ENCODE results near the gene IL33.

The IL33 gene

GRCh38 chr9:6186691-6187090, 28.9 kb upstream of the IL33 start:
- no peak for DNase-seq (ENCODE audit: low read depth)
- no peak overlapping the region for H3K4me3 ChIP-seq (ENCODE audit: low read length)
- no peak for TF ChIP-seq CTCF (conservative IDR thresholded peaks at IDR 0.05; ENCODE audit: low read depth, low read length)

GRCh38 chr9:6187272-6187671, 28.3 kb upstream of the IL33 start:
- no peak for TF ChIP-seq CTCF (conservative IDR thresholded peaks at IDR 0.05; ENCODE audit: low read depth, low read length)
- no peak for DNase-seq (ENCODE audit: low read depth)
- H3K4me3 ChIP-seq (ENCODE audit: low read length) = no peak overlapping the region

GRCh38 chr9:6188466-6188865, 27.1 kb upstream of the IL33 start:
- DNase-seq (ENCODE audit: low read depth) = no peak
- TF ChIP-seq CTCF (conservative IDR thresholded peaks at IDR 0.05; ENCODE audit: low read depth, low read length) = no peak
- no peak overlapping the region for H3K4me3 ChIP-seq (ENCODE audit: low read length)

GRCh38 chr9:6188906-6189305, 26.7 kb upstream of the IL33 start:
- no peak for DNase-seq (ENCODE audit: low read depth)
- H3K4me3 ChIP-seq (ENCODE audit: low read length) = no peak overlapping the region
- no peak for TF ChIP-seq CTCF (conservative IDR thresholded peaks at IDR 0.05; ENCODE audit: low read depth, low read length)

- no peak overlapping the region for H3K4me3 ChIP-seq (ENCODE audit: low read length)
- peak; percentile 37 for TF ChIP-seq CTCF (conservative IDR thresholded peaks at IDR 0.05; ENCODE audit: low read depth, low read length)
- DNase-seq (ENCODE audit: low read depth) = no peak
These were observed 20.7 kb upstream of the IL33 start for GRCh38 chr9:6194934-6195333.

- DNase-seq (ENCODE audit: low read depth) = no peak
- no peak overlapping the region for H3K4me3 ChIP-seq (ENCODE audit: low read length)
- no peak for TF ChIP-seq CTCF (conservative IDR thresholded peaks at IDR 0.05; ENCODE audit: low read depth, low read length)
These were observed 19.8 kb upstream of the IL33 start for GRCh38 chr9:6195714-6196360.

- peak; percentile 62 for TF ChIP-seq CTCF (conservative IDR thresholded peaks at IDR 0.05; ENCODE audit: low read depth, low read length)
- no peak for DNase-seq (ENCODE audit: low read depth)
- no peak overlapping the region for H3K4me3 ChIP-seq (ENCODE audit: low read length)
These were observed 18.3 kb upstream of the IL33 start for GRCh38 chr9:6197330-6197729.
